Amniotic stem cell (primary cell): ENCODE data around the gene DENND4A.
A peak's percentile ranks its signal among the peaks of the same experiment; 100 is the strongest.
"Not testable (repeated sequence)": the region's sequence is repeated elsewhere in the genome, so short reads cannot be mapped to it uniquely, and the experiment has no call there.

ENCODE experiments used
- DNase-seq: peaks from one replicate; lab custom pipeline; 2025; lab: John Stamatoyannopoulos, UW

Gene DENND4A

DNA sequence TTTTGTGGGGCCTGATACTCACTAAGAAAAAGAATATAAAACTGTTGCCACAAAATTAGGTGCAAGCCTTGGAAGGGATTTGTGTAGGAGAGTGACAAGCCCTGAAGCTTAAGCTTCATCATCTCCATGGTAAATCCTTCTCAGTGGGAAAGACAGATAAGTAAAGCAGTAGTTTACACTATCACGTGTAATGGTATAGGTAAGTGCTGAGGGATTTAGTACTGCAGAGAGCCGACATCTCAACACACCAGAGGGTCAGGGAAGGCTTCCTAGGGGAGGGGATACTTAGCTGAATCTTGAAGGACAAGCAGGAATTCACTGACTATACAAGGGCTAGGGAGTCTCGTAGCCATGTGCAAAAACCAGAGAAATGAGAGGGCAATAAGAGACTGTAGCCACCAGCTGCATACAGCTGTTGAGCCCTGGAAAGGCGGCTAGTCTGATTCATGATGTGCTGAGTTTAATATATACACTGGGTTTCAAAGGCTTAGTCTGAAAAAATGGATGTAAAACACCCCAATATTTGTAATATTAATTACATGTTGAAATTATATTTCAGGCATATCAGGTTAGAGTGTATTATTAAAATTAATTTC lies 159.2 kb downstream of the DENND4A start:
- no peak for DNase-seq

DNA sequence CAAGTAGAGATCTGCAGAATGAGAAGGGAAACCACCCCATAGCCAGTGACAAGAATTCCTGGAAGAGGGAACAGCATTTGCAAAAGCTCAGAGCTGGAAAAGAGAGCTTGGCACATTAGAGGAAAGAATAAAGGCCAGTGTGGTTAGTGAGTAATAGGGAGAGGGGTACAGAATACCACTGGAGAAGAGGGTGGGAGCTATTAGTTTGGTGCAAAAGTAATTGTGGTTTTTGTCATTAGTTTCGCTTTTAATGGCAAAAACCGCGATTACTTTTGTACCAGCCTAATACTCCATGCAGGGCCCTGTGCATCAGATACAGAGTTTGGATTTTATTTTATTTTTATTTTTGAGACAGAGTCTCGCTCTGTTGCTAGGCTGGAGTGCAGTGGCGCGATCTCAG lies 160.6 kb downstream of the DENND4A start:
- DNase-seq = no peak

DNA sequence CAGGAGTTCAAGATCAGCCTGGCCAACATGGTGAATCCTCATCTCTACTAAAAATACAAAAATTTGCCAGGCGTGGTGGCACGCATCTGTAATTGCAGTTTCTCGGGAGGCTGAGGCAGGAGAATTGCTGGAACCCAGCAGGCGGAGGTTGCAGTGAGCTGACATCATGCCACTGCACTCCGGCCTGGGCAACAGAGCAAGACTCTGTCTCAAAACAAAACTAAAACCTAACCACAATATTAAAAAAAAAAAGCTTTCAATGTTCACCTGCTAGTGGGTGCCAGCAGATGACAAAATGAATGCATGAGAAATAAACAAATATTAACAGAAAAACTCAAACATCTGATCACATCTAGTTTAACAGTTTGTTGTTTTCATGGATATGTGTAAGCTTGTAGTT lies 161.3 kb downstream of the DENND4A start:
- DNase-seq = no peak

DNA sequence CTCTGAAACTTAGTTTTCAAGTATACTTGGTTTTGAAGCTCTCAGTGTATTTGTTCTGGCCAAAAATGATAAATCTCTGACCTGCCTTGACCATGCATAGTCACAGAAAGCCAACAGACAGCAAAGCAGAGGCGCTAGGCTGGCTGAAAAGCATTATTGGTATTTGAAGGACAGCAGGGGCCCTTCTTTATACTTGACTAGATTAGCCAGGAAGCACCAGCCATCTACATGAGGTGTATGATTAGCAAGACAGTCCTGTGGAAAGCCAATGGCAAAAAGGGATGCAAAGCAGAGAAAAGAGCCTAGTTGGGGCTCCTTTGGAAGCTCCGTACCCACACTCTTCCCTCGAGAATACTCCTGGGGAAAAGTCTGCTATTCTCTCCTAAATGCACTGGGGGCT lies 162.5 kb downstream of the DENND4A start:
- DNase-seq = no peak

DNA sequence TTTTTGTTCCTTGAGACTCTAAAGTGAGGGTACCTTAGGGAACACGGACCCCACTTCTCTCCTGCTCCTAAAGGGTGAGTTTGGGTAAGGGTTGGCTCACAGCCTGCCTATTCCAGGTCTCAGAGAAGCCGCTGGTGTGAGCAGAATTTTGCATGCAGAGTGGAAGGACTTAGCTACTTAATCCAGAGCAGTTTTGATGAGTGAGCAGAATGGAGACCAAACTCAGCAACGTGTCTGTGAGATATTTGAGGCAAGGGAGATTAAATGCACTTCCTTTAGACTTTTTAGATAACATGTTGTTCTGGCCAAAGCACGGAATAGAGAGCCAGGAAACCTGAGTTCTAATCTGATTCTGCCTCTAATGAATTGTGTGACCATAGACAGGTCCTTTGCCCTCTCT lies 165.2 kb downstream of the DENND4A start:
- DNase-seq = no peak

DNA sequence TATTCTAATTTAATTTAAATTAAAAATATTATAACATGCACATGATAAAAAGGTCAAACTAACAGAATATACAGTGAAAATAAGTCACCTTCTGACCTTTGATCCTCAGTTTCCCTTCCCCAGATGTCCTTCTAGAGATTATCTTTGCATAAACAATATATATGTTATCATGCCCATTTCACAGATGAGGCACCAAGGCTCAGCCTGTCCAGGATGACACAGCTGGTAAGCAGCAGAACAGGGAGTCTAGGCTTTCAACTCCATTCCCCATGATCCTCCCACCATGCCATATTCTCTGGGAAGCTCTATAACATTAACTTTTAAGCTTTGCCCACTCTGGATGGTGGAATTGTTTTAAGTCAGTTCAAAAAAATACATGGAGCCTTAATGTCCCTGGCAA lies 169.0 kb downstream of the DENND4A start:
- no peak for DNase-seq

DNA sequence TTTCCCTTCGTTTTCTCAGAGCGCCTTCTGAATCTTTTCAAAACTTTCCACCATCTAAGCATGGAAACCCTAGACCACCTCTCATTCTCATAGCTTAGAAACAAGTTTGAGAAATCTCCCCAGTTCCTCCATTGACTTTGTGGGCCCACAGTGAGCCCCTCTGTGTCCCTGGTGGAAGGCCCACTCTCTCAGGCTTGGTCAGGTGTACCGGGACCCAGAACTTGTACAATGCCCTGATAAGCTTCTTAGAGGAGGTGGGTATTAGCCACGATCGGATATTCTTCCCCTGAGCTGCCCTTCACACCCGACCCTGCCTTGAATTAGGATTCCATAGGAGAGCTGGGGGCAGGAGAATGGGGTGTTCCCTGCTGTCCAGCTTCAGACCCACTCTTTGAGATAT lies 170.5 kb downstream of the DENND4A start, which contains the start of gene SLC24A1:
Gene SLC24A1, plus strand, starts transcription at position 301 of the 400 bp plus-strand sequence. CDS start 2,143 bp downstream, outside the sequence.
- no peak for DNase-seq

DNA sequence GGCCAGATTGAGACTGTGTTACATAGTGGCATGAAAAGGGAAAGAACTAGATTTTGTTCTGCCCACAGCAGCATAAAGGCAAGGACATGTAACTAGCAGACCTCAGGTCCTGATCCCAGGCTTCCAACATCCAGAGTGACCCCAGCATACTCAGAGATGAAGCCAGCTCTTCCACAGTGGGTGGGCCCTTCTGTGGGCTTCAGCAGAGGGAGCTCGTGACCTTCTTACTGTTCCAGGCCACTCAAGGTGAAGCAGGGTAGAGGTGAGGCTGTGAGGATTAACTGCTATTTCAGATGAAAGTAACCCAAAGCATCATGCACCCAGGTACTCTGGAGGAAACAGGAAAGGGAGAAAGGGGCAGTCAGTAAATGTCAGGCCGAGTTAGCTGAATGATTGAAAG lies 171.3 kb downstream of the DENND4A start:
- DNase-seq = no peak

DNA sequence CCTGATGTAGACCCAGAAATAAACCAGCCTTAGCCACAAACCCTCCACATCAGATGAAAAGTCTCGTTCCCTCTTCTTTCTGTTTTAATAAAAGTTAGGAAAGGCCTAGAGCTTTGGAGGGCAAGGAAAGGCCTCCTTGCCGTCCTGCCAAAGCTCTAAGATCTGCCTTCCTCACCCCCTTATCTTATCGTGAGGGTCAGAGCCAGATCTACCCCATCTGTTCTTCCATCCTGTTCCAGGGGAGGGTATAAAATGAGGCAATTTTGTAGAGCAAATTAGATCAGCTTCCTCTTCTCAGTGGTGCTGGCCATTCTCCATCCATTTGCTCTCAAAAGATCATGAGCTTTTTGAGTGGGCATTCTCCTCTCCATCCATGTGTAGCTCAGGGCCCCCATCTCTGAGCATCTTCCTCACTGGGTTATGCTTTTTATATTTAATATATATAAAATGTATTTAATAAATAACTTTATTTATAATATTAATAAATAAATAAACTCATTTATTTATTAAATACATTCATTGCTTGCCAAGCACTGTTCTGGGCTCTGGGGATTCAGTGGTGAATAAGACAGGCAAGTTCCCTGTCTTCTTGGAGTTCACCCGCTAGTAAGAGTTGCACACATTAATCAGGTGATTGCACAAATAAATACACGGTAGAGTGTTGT lies 172.3 kb downstream of the DENND4A start:
- DNase-seq = no peak

DNA sequence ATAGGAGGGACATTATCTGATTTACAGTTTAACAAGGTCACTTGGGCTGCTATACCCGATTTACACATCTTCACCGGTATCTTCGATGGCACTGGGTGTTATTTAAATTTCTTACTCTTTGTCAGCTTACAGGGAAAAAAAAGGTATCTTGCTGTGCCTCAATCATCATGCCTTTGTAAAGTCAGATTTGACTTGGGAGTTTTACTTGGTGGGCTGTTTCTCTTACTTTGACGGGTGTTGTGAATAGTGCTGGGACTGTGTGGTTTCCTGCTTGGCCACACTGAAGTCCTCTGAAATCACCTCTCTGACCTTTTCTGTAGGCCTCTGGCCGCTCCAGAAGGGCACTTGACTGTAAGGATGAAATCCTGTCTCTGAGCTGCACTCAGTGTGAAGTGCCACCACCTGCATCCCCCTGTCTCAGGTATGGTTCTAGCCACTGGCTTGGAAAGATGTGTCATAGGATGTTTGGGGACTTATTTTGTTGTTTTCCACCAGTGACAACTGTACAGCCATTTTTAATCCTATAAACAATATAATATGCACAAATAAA lies 173.5 kb downstream of the DENND4A start:
- DNase-seq = no peak

DNA sequence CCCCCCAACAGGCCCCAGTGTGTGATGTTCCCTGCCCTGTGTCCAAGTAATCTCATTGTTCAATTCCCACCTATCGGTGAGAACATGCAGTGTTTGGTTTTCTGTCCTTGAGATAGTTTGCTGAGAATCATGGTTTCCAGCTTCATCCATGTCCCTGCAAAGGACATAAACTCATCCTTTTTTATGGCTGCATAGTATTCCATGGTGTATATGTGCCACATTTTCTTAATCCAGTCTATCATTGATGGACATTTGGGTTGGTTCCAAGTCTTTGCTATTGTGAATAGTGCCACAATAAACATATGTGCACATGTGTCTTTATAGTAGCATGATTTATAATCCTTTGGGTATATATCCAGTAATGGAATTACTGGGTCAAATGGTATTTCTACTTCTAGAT lies 176.2 kb downstream of the DENND4A start:
- DNase-seq = not testable (repeated sequence)

DNA sequence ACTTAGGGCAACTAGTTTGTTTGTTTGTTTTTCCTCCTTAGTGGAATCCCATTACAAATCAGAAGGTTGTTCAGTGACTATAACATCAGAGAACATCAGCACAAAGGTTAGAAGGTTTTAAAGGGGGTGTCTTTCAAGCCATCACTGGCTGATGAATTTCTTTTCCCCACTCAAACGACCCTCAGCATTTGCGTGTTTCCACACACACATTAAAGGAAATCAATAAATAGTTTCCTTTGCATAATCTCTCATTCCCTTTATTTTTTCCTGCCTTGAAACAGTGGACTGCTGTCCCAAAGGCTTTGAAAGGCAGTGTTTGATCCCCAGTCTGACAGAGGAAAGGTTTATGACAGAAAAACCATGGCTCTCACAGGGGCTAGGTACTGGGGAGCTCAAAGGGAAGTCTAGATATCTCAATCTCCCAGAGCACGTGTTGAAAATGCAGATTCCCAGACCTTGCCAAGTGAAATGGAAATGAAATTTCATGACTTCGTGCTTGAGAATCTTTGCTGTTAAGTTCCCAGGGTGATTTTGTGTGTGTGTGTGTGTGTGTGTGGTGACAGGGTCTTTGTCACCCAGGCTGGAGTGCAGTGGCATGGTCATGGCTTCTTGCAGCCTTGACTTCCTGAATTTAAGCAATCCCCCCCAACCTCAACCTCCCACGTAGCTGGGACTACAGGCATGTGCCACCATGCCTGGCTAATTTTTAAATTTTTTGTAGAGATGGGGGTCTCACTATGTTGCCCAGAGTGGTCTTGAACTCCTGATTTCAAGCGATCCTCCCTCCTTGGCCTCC lies 178.9 kb downstream of the DENND4A start:
- DNase-seq = no peak

DNA sequence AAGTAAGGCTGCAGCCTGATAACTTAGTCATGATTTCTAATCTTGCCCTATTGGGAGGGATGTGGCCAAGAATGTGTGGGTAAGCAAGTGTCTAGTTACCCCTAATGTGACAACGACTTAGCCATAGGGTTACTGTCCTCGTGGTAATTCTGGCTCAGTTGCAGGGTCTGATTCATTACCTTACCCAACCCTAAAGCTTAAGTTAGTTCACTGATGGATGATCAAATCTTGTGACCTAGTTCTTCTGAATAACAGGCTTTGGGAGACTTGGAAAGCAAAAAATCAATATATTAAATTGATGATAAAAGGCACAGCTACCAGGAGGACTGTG lies 179.5 kb downstream of the DENND4A start:
- no peak for DNase-seq

DNA sequence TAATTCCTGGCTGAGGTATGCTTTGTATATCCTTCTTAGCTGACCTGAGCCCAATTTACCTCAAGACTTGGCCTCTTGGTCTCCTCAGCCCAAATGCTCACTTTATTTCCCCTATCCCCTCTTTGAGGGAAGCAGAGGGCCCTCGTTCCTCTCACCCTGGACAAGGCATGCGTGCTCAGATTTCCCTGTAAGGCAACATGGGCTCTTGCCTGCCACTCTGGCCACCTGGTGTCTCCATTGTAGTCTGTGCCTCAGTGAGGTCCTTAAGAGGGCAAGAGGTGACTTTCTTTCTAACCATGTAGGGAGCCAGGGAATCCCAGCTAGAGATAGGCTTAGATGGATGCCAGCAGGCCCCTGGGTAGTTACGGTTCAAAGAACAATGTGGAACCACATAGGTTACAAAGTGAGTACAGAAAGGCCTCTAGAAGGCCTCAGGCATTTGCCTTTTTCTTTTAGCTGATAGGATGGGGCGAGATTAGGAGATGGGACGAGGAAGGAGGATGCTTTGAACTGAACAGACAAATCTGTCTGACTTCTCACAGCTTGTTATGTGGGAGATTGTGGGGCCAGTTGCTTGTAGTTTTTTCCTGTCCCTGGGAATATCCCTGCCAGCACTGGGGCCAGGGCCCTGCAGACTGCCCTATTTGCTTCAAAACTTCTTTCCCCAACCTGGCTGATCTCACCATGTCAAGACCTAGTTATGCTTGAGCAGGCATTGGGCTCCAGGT lies 180.0 kb downstream of the DENND4A start:
- DNase-seq = no peak

DNA sequence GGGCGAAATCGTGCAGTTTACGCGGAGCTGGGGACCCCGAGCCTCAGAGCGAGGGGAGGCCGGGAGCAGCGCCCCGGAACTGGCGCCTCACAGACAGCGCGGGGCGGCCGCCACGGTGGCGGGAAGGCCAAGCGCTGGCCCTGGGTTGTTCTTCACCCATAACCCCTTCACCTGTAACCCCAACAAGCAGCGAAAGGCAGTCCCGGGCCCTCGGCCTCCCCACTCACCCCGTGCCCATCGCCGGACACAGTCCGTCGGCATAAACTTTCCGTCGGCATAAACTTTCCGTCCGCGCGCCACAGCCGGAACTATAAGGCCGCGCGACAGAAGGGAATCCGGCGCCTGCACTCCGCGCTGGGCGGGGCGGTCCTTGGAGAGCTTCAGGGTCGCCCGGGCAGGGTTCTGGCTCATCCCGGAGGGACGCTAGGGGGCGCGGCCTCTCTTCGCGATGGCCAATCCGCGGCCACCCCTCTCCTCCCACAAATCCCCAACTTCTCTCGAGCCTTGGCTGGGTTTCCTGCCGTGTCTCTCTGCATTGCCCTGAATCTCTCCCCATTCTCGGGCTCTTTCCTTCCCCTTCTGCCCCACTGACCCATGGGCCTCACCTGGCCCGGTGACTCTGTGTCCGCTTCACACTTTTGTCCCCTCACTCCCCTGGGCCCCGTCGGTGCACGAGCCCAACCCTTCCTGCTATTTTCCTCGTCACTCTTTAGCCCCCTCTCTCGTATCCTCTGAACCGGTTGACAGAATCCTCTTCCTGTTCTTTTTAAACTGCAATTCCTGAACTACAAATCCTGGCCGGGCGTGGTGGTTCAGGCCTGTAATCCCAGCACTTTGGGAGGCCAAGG lies 181.0 kb downstream of the DENND4A start, which contains the start of gene INTS14:
Gene INTS14, minus strand, starts transcription at position 261 of the 848 bp plus-strand sequence. CDS start 3,751 bp downstream, outside the sequence.
- DNase-seq = peak; percentile 97
